ENCODE data around the gene FBXO10.
"Not testable (repeated sequence)": the region's sequence is repeated elsewhere in the genome, so short reads cannot be mapped to it uniquely, and the experiment has no call there.

DNA sequence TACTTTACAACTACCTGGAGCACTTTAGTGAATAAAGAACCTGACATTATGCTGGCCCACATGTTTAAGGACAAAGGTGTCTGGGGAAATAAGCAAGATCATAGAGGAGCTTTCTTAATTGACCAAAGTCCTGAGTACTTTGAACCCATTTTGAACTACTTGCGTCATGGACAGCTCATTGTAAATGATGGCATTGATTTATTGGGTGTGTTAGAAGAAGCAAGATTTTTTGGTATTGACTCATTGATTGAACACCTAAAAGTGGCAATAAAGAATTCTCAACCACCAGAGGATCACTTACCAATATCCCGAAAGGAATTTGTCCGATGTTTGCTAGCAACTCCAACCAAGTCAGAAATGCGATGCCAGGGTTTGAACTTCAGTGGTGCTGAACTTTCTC, 98.7 kb downstream of the FBXO10 start:
- TF ChIP-seq MXD4 (CRISPR knock-in tag; IDR thresholded peaks at IDR 0.05; ENCODE audit: borderline replicate concordance); FOXJ3 (CRISPR knock-in tag; IDR thresholded peaks at IDR 0.05; ENCODE audit: borderline replicate concordance); SP1 (CRISPR knock-in tag; conservative IDR thresholded peaks at IDR 0.05); IRF2 (CRISPR knock-in tag; IDR thresholded peaks at IDR 0.05; ENCODE audit: borderline replicate concordance, low read depth); SMAD3 (CRISPR knock-in tag; IDR thresholded peaks at IDR 0.05; ENCODE audit: borderline replicate concordance); FOXP1 (CRISPR knock-in tag; IDR thresholded peaks at IDR 0.05; ENCODE audit: borderline replicate concordance); PRRX2 (CRISPR knock-in tag; IDR thresholded peaks at IDR 0.05); ELF4 (CRISPR knock-in tag; IDR thresholded peaks at IDR 0.05; ENCODE audit: low read depth): not testable (repeated sequence)
- TF ChIP-seq, protein P1, sequence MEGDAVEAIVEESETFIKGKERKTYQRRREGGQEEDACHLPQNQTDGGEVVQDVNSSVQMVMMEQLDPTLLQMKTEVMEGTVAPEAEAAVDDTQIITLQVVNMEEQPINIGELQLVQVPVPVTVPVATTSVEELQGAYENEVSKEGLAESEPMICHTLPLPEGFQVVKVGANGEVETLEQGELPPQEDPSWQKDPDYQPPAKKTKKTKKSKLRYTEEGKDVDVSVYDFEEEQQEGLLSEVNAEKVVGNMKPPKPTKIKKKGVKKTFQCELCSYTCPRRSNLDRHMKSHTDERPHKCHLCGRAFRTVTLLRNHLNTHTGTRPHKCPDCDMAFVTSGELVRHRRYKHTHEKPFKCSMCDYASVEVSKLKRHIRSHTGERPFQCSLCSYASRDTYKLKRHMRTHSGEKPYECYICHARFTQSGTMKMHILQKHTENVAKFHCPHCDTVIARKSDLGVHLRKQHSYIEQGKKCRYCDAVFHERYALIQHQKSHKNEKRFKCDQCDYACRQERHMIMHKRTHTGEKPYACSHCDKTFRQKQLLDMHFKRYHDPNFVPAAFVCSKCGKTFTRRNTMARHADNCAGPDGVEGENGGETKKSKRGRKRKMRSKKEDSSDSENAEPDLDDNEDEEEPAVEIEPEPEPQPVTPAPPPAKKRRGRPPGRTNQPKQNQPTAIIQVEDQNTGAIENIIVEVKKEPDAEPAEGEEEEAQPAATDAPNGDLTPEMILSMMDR (IDR thresholded peaks at IDR 0.05): not testable (repeated sequence)
- TF ChIP-seq, protein P2, sequence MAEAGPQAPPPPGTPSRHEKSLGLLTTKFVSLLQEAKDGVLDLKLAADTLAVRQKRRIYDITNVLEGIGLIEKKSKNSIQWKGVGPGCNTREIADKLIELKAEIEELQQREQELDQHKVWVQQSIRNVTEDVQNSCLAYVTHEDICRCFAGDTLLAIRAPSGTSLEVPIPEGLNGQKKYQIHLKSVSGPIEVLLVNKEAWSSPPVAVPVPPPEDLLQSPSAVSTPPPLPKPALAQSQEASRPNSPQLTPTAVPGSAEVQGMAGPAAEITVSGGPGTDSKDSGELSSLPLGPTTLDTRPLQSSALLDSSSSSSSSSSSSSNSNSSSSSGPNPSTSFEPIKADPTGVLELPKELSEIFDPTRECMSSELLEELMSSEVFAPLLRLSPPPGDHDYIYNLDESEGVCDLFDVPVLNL (CRISPR knock-in tag; IDR thresholded peaks at IDR 0.05; ENCODE audit: borderline replicate concordance, low read depth): not testable (repeated sequence)
- TF ChIP-seq, protein P3, sequence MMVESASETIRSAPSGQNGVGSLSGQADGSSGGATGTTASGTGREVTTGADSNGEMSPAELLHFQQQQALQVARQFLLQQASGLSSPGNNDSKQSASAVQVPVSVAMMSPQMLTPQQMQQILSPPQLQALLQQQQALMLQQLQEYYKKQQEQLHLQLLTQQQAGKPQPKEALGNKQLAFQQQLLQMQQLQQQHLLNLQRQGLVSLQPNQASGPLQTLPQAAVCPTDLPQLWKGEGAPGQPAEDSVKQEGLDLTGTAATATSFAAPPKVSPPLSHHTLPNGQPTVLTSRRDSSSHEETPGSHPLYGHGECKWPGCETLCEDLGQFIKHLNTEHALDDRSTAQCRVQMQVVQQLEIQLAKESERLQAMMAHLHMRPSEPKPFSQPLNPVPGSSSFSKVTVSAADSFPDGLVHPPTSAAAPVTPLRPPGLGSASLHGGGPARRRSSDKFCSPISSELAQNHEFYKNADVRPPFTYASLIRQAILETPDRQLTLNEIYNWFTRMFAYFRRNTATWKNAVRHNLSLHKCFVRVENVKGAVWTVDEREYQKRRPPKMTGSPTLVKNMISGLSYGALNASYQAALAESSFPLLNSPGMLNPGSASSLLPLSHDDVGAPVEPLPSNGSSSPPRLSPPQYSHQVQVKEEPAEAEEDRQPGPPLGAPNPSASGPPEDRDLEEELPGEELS (CRISPR knock-in tag; IDR thresholded peaks at IDR 0.05): not testable (repeated sequence)
- TF ChIP-seq, protein P4, sequence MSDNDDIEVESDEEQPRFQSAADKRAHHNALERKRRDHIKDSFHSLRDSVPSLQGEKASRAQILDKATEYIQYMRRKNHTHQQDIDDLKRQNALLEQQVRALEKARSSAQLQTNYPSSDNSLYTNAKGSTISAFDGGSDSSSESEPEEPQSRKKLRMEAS (CRISPR knock-in tag; IDR thresholded peaks at IDR 0.05): not testable (repeated sequence)
- TF ChIP-seq, protein P5, sequence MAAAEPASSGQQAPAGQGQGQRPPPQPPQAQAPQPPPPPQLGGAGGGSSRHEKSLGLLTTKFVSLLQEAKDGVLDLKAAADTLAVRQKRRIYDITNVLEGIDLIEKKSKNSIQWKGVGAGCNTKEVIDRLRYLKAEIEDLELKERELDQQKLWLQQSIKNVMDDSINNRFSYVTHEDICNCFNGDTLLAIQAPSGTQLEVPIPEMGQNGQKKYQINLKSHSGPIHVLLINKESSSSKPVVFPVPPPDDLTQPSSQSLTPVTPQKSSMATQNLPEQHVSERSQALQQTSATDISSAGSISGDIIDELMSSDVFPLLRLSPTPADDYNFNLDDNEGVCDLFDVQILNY (CRISPR knock-in tag; IDR thresholded peaks at IDR 0.05): not testable (repeated sequence)

All from WTC11 (cell line).